HG03139 (cell line): ENCODE data around the gene WIPF3.

Experiments
- ATAC-seq: cut with Tn5 transposase; IDR thresholded peaks from one replicate; pipeline ENCODE4 v1.9.1; 2021; ENCODE audit not compliant: unreplicated experiment

Gene WIPF3

DNA sequence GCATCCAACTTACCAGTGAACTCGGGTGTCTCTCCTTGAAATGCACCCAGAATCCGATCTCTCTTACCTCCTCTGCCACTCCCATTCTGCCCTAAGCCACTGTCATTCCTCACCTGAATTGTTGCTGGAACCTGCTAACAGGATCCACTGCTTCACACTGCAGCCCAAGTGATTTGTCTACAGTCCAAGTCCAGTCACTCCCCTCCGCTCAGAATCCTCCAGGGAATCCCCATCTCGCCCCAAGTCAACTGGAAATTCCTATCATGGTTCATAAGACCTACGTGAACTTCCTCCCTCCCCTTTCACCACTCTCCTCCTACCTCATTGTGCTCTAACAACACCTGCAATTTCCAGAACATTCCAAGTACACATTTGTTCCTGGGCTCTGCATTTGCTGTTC, 92.0 kb downstream of the WIPF3 start:
- ATAC-seq = no peak

DNA sequence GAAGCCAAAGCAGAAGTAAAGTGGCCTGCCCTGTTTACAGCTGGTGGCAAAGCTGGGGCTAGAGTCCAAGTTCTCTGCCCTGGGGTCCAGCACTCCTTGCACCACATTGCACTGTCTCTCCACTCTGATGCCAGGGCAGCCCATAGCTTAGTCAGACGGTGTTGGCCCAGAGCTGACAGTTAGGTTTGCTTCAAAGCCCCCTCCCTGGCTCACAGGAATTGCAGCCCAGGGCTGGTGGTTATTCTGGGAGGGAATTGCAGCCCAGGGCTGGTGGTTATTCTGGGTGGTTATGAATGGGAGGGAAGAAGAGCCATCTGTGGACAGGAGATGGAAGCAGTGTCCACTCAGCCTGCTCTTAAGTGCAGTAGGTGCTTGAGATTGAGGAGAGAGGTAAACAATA, 94.4 kb downstream of the WIPF3 start:
- ATAC-seq = no peak

DNA sequence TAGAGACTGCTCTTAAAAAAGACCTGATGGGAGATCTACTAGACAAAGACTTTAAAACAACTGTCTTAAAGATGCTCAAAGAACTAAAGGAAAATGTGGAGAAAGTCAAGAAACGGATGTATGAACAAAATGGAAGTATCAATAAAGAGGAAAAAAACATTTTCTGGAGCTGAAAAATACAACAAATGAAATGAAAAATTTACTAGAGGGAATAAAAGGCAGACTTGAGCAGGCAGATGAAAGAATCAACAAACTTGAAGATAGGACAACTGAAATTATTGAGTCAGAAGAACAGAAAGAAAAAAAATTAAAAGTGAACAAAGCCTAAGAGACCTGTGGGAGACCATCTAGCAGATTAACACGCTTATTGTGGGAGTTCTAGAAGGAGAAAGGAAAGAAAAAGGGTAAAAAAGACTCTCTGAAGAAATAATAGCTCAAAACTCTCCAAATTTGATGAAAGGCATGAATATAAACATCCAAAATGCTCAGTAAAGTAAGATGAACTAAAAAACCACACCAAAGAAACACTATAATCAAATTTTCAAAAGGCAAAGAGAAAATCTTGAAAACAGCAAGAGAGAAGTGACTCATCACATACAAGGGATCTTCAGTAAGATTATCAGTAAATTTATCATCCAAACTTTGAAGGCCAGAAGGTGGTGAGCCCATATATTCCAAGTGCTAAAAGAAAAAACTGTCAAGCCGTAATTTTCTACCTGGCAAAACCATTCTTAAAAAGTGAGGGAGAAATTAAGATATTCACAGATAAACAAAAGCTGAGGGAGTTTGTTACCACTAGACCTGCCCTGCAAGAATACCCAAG, 100.1 kb downstream of the WIPF3 start:
- ATAC-seq = no peak

DNA sequence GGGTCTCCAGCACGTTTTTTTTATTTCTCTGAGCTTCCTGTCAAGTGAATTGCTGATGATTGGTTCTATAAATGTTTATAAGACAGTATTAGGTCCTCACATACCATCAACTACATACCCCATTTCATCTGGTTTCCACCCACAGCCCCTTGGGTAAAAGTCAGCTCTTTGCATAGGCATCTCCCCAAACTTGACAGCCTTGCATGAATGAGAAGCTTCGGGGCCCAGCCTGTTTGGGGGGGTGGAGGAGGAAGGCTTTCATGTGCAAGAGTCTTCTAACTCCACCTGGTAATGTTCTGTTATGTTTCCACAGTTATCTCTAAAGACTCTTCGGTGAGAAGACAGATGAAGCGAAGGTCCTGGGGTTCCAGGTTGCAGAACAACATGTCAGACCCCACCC, 107.9 kb downstream of the WIPF3 start:
- ATAC-seq = no peak

DNA sequence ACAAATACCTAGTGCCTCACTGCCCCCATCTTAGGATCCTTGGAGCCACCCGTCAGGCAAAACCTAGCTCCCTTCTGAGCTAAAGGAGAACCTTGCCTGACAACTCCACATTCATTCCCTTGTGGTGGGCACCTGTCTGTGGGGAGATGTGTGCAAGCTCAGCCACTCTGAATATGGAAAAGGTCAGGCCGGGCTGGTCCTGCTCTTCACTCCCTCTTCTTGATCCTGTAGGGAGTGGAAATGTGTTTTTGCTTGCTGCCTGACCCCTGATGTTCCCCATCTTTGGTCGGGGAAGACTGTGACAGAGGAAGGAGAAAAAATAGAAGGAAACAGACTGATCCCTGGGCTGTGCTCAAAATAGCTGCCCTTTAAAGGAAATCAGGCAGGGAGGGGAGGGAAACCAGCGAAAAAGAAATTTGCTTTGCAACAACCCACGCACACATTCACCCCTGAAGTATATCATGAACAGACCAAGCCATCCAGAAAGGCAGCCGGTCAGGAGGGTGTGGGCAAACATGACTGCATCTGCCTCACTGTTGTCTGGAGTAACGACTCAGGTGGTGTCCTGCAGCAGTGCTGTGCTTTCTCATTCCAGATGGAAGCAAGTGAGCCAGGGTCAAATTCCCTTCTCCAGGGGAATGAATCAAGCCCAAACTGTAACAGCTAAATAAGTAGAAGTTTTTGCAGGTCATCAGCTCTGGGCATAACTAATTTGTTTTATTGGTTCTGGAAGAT, 109.3 kb downstream of the WIPF3 start:
- no peak for ATAC-seq

DNA sequence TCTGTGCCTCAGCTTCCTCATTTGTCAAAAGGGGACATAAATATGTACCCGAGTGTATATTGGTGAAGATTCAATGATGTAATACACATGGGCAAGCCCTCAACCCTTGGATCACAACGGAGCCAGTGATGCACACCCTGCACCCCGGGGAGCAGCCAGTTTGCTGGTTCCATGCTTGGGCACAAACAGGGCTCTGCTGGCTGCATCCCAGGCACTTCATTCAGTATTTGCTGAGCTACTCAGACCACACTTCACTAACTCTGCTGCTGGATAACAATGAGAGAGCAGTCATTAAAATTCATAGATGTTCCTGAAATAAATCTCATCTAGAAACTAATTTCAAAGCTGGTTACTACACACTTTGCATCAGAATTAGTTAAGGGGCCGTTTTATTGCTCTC, 111.3 kb downstream of the WIPF3 start:
- ATAC-seq = no peak

DNA sequence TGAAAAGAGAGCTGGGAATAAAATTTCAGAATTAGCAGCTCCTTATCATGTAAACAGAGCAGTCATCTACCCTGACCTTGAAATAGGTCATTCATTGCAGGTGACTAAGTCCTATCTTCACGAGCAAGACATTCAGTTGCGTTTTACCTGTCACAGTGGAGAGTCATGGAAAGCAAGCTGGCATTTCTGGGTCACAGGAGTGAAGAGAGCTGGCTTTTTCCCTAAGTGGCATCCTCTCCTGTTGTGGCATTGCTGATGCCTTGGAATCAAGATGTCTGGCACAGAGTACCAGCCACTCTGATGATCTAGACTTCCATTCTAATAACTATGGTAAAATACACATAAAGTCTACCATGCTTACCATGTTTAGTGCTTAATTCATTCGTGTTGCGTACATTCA, 112.5 kb downstream of the WIPF3 start:
- no peak for ATAC-seq

DNA sequence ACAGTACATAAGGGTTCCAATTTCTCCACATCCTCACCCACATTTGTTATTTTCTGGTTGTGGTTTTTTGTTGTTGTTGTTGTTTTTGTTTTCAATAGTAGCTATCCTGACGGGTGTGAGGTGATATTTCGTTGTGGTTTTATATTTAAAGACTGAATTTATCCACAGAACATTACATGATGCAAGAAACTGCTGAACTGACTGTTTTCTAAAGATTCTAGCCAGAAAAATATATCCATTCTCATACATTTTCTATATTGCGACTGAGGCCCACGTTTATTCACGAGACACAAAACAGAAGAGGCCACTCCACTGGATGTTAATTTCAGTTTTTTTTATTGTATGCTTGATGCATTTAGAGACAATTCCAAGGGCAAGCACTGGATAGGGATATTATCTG, 113.5 kb downstream of the WIPF3 start:
- ATAC-seq = no peak

DNA sequence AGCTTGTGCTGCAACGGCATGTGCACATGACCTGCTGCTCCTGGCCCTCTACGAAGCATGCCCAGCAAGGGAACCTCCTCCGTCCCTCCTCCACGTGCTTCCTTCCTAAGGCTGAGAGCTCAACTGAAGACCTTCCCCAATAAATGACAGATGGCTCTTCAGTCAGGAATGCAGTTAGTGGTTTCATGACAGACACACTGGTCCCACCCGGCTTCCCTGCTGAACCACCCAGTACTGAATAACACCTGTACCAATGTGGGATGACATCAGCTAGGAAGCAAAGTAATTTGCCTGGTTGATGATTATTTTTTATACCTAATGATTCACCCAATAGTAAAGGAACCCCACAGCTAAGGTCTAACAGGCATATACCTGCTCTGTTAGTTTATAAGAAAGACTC, 114.2 kb downstream of the WIPF3 start:
- ATAC-seq = no peak

DNA sequence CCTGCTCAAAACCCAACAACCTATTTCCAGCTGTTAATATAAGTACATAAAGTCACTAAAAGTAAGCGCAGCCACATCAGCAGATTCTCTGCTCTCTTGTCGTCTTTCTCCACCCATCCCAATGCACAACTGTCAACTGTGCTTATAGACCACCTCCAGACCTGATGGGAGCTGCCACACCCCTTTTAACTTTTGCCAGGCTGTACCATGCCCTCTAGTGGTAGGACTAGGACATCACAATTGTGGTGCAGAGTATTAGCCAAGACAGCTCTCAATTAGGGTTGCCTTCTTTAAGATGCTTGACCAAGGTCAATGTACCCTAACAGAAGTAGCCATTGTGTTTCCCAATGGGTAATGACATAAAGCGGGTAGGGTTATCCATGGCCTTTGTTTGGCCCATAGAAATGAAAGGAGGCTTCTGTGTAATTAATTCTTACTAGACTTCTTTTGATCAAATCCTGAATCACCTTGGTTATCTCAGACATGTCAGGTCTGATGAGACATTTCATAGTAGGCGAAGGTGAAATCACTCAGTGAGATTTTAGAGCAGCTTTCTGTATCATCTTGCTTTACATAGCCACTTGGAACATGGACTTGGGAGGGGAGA, 115.2 kb downstream of the WIPF3 start:
- peak; percentile 69 for ATAC-seq

DNA sequence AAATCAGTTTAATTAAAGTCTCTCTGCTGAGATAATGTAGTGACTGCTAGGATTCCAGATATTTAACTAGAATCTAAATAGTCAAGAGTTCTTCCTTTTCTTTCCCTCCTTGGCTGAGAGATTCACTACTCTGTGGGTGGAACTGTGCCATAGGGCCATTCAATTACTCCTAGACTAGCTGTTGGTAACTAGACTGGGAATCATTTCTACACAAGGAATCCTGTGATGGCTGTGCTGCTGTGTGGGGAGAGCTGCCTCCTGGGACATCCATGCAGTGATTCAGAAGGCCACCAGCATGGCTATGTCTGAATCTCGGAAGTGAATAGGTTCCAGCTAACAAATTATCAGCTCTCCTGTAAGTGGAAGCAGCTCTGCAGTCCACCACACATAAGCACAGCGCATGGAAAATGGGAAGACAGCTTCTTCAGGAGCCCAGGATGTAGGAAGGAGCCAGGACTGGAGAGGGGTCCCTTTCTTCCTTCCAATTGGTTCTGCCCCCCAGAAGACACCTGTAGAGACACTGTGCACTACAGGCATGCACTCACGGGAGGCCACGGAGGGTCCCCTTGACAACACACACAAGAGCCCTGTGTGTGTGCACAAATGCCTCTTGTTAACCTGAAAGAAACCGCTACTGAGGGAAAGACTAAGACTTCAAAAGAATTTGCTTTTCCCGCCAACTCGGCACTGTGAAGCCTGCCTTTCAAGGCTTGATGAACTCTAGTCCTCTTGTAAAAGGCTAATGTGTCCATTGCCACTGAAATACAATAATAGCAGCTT, 116.8 kb downstream of the WIPF3 start:
- no peak for ATAC-seq

DNA sequence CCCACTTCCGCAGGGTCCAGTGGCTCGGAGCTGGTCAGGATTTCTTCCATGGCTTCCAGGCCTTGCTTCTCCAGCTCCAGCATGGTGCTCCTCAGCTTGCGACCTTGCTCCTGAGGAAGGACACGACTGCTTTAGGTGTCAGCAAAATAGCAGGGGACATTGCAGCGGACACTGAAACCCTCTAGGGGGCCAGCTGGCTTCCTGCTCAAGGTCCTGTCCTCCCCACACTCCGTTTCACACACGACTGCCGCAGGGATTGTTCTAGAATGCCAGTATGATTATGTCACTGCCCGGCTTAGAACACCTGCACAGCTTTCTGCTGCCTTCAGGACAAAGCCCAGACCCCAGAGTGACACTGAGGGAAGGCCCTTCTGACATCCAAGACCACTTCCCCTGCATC, 117.7 kb downstream of the WIPF3 start:
- no peak for ATAC-seq

DNA sequence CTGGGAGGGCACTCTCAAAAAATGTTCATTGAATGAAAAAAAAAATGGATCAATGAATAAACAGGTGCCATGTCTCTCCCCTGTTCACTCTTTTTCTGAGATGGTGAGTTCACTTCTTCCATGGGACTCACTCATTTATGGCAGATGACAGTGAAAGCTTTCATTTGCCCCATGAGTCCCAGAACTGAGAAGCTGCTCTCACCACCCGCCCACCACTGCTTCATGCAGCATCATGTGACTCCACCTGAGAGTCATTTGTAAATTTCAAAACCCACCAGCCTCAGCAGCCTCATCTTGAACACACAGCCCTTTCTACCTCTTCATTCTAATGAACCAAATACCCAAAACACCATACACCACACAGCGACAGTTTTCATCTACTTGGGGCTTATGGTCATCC, 118.4 kb downstream of the WIPF3 start:
- no peak for ATAC-seq

DNA sequence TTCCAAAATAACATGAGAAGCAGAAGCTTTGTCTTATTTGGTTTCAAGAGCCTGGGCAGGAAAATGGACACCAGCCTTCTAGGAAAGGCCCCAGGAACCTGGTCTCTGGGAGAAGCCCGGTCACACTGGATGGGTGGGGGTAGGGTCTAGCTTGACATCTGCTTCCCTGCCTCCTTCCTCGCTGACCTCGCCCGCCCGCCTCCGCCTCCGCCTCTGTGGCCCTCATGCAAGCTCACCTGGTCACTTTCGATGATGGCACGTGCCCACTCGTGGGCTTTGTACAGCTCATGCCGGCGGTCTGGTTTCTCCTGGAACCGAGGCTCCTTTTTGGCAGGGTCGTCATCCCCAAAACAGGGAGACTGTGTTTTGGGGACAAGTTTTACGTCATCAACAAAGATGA, 119.9 kb downstream of the WIPF3 start:
- no peak for ATAC-seq

DNA sequence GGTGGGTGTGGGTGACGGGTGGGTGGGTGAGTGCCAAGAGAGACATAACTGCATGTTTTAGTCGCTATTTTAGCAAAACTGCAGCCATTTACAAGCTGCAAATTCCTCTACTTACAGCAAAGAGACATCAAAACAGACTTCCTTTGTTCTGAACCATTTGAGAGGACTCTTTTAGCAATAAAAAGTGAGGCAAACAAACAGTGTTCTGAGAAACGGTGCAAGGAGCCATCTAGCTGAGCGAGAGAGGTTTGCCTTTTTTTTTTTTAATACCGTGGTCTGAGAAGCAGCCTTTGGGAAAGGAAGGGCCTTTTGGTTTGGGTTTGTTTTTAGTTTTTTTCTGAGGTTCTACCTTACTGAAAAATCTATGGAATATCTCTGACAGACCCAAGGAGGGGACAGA, 120.4 kb downstream of the WIPF3 start:
- ATAC-seq = no peak

DNA sequence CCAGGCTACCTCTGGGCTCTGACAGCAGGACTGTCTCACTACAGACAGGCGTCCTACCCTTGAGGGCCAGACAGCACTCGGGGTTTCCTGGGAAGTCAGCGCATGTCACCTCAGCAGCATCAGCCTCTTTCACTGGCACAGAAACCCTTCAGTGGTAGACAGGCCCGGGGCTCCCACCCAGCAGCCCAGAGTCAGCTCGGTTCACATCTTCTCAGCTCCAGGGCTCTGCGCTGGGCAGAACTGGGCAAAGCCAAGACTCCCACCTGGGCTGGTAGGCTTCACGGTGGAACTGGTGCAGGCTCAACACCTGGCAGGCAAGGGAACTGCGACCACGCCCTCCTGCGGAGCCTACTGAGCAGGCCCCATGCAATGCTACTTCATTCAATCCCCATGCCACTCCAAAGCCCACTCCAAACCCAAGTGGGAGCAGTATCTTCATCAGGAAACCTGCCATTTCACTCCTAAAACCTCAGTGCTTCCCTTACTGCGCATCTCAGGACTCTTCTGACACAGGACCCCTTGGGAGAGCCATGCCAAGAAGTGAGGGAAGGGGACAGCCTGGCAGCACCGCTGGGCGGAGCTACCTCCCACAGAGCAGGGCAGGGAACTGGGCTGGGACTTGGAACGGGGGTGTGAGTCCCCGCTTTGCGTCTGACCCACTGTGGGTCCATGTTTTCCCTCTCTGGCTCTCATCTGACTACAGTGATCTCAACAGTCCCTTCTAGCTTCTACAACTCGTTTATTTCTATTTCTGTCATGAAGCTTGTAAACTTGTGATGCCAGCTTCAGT, 122.9 kb downstream of the WIPF3 start:
- ATAC-seq = no peak

DNA sequence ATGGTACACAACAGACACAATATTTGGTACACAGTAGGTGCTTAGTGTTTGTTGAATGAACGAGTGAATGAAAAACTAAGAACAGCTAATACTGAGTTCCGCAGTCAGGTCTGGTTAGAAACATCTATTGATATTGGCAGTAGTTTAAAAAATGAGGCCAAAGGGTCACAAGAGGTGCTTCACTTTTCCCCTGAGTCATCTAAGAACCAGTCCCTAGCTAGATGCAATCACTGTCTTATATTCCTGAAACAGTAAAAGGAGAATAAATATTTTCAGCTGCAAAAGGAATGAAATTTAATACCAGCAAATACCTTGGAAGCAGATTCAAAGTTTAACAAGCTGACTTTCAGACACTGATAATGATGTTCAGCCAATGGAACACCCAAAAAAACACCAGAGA, 128.8 kb downstream of the WIPF3 start:
- ATAC-seq = no peak

DNA sequence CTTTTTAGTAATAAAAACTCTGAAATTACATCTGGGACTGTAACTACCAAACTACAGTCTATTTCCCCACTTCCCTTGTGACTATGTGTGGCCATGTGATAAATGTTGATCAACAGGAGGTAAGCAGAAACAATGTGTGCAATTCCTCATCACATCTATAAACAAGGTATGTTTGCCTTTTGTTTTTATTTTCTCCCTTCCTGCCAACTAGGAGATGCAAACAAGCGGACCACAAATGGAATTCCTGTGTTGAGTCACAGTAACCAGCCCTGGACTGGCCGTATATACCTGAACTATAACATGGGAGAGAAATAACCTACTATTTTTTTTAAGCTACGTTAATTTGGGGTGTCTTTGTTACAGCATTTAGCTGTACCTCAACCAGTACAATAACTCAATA, 130.8 kb downstream of the WIPF3 start:
- no peak for ATAC-seq

DNA sequence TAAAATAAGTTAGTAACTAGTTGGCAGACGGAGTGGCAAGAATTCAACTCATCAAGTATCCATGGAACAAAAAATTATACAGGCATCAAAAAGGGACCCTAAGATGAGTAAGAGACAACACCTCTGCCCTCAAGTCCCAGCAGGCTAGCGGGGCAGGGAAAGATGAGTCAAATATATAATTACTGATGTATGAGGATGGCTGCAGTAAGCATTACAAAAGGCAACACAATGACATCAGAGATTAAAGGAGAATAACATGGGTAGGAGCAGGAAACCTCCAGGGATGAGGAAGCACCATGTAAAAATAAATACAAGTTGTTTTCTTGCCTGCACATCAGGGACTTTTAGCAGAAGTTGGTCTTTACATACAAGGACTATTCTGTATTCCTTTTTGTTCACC, 133.9 kb downstream of the WIPF3 start:
- no peak for ATAC-seq

DNA sequence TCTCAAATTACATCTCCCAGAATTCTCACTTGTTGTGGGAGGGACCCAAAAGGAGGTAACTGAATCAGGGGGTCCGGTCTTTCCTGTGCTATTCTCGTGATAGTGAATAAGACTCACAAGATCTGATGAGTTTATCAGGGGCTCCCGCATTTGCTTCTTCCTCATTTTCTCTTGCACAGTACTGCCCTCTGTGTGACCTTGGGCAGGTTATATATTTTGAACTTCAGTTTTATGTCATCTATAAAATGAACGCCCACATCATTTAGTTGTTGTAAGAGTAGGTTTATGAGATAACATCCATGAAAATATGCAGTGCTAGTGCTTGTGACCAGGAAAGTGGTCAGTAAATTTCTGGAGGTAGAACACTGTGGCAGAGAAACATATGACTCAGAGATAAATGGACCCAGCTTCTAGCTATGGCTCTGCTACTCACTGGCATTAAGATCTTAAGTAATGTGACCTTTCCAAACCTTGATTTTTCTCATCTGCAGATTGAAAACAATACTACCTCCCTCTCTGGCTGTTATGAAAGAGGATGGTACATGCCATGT, 139.0 kb downstream of the WIPF3 start:
- ATAC-seq = no peak
